ENCODE measurements around the gene KIF22.

GRCh38 chr16:29742683-29743275 is 47.8 kb upstream of the KIF22 start:
- TF ChIP-seq SP1 (IDR thresholded peaks at IDR 0.05) (no peak), FOXM1 (IDR thresholded peaks at IDR 0.05; ENCODE audit: borderline replicate concordance) (no peak), BHLHE40 (IDR thresholded peaks at IDR 0.05; ENCODE audit: borderline replicate concordance) (no peak), TARDBP (IDR thresholded peaks at IDR 0.05) (no peak), SUZ12 (IDR thresholded peaks at IDR 0.05) (no peak), LEF1 (IDR thresholded peaks at IDR 0.05; ENCODE audit: borderline replicate concordance) (no peak), NFRKB (IDR thresholded peaks at IDR 0.05) (no peak), FOXK2 (IDR thresholded peaks at IDR 0.05) (no peak), FOXA1 (IDR thresholded peaks at IDR 0.05) (no peak), ZNF384 (IDR thresholded peaks at IDR 0.05) (no peak), ARNT (IDR thresholded peaks at IDR 0.05) (no peak), L3MBTL2 (conservative IDR thresholded peaks at IDR 0.05) (no peak)
- TF ChIP-seq, protein P1, sequence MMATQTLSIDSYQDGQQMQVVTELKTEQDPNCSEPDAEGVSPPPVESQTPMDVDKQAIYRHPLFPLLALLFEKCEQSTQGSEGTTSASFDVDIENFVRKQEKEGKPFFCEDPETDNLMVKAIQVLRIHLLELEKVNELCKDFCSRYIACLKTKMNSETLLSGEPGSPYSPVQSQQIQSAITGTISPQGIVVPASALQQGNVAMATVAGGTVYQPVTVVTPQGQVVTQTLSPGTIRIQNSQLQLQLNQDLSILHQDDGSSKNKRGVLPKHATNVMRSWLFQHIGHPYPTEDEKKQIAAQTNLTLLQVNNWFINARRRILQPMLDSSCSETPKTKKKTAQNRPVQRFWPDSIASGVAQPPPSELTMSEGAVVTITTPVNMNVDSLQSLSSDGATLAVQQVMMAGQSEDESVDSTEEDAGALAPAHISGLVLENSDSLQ (IDR thresholded peaks at IDR 0.05) = no peak
